Activated CD8-positive, alpha-beta T cell treated with anti-CD3 and anti-CD28 coated beads for 36 hours (primary cell): ENCODE data around the gene FANK1. TPM values are rescaled to one million over a fixed set of nuclear protein-coding genes. Genes with fewer than 3 reads are reported as not detected.

Source experiments
- ATAC-seq: fragments of 200-7000 bp; cut with Tn5 transposase; one replicate; pipeline ENCODE4 v1.10.0; 2021; ENCODE audit warnings: mild to moderate bottlenecking, moderate library complexity
- CTCF ChIA-PET: fragments of 350-600 bp; sonication (Branson Sonifier 250); formaldehyde crosslinking; loops from one replicate; lab custom pipeline; 2021; ENCODE audit warnings: antibody characterized with exemption; lab: Charles Lee
- POLR2A ChIA-PET: fragments of 350-600 bp; sonication (Branson Sonifier 250); formaldehyde crosslinking; loops from one replicate; lab custom pipeline; 2021; ENCODE audit warnings: antibody characterized with exemption; lab: Charles Lee
- DNase-seq: peaks from one replicate; pipeline ENCODE4 v3.0.0-alpha.2; 2020
- H3K27ac Mint-ChIP-seq: one replicate; pipeline ENCODE4 v1.8.0; 2021; ENCODE audit warnings: mild to moderate bottlenecking, mixed read lengths
- H3K27me3 Mint-ChIP-seq: one replicate; pipeline ENCODE4 v1.8.0; 2021; ENCODE audit warnings: mixed read lengths
- H3K36me3 Mint-ChIP-seq: one replicate; pipeline ENCODE4 v1.8.0; 2021; ENCODE audit warnings: low read depth, mixed read lengths
- H3K4me1 Mint-ChIP-seq: one replicate; pipeline ENCODE4 v1.8.0; 2021; ENCODE audit warnings: low read depth, mixed read lengths
- H3K4me3 Mint-ChIP-seq: one replicate; pipeline ENCODE4 v1.8.0; 2021; ENCODE audit warnings: mild to moderate bottlenecking, moderate library complexity, mixed read lengths
- H3K9me3 Mint-ChIP-seq: one replicate; pipeline ENCODE4 v1.8.0; 2021; ENCODE audit warnings: mixed read lengths
- intact Hi-C: fragments of 100-400 bp; cut with micrococcal nuclease; formaldehyde crosslinking; loops from one replicate; pipeline ENCODE4 v1.10.0; 2022
- total RNA-seq, 2 experiments: library from RNA; stranded (reverse); gene quantifications; one replicate each; pipeline ENCODE4 v1.2.3, GENCODE V29; 2021
- TF ChIP-seq, protein P1 (sequence below): fragments of 200-600 bp; IDR thresholded peaks from one replicate; pipeline ENCODE4 v1.8.0; 2022; ENCODE audit warnings: antibody characterized with exemption, mild to moderate bottlenecking

FANK1 gene
- total RNA-seq, 2 experiments from 2014 or later, result 0.45 to 0.58 TPM

DNA sequence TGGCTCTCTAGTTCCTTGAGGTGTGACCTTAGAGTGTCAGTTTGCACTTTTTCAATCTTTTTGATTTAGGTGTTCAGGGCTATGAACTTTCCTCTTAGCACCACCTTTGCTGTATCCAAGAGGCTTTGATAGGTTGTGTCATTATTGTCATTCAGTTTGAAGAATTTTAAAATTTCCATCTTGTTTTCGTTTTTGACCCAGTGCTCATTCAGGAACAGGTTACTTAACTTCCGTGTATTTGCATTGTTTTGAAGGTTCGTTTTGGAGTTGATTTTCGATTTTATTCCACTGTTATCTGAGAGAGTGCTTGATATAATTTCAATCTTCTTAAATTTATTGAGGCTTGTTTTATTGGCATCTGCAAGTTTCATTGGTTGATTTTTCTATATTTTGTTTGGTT is 37.3 kb downstream of the FANK1 start:
- DNase-seq (no peak), ATAC-seq (no peak)
- ChIA-PET POLR2A (no interaction called here), CTCF (interaction anchor here (0.8 to 1.0 kb wide), 2 partner anchors 9 to 591 kb away, joined by 3 read pairs; no protein-coding TSS in a partner anchor)
- Mint-ChIP-seq H3K4me1 (no peaks in the 10 kb centered on the region), H3K36me3 (no peaks in the 10 kb centered on the region), H3K27ac (no peak overlapping the region), H3K9me3 (no peaks in the 10 kb centered on the region), H3K27me3 (peaks cover 24% of the 10 kb centered on the region), H3K4me3 (no peak overlapping the region)
- intact Hi-C loops, result no loop called here
- TF ChIP-seq, protein P1, sequence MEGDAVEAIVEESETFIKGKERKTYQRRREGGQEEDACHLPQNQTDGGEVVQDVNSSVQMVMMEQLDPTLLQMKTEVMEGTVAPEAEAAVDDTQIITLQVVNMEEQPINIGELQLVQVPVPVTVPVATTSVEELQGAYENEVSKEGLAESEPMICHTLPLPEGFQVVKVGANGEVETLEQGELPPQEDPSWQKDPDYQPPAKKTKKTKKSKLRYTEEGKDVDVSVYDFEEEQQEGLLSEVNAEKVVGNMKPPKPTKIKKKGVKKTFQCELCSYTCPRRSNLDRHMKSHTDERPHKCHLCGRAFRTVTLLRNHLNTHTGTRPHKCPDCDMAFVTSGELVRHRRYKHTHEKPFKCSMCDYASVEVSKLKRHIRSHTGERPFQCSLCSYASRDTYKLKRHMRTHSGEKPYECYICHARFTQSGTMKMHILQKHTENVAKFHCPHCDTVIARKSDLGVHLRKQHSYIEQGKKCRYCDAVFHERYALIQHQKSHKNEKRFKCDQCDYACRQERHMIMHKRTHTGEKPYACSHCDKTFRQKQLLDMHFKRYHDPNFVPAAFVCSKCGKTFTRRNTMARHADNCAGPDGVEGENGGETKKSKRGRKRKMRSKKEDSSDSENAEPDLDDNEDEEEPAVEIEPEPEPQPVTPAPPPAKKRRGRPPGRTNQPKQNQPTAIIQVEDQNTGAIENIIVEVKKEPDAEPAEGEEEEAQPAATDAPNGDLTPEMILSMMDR, result no peak

DNA sequence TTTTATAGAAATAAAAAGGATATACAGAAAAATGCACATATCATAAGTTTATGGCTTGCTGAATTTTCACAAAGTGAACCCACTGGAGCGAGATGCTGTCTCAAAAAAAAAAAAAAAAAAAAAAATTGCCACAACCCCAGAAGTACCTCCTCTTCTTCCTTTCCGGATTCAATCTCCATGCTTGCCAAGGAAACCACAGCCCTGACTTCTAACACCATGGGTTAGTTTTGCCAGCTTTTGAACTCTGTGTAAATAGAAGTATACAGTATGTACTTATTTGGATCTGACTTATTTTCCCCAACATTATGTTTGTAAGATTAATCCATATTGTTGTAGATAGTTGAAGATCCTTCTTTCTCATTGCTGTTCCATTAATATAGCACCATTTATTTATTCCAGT is 40.0 kb downstream of the FANK1 start:
- H3K4me3 Mint-ChIP-seq, result no peak overlapping the region
- intact Hi-C loops, result no loop called here
- H3K9me3 Mint-ChIP-seq, result no peaks in the 10 kb centered on the region
- TF ChIP-seq, protein P1, result no peak
- ATAC-seq, result no peak
- no peaks in the 10 kb centered on the region for H3K4me1 Mint-ChIP-seq
- no peaks in the 10 kb centered on the region for H3K36me3 Mint-ChIP-seq
- no peak for DNase-seq
- ChIA-PET CTCF (no interaction called here), POLR2A (no interaction called here)
- peaks cover 25% of the 10 kb centered on the region for H3K27me3 Mint-ChIP-seq
- no peak overlapping the region for H3K27ac Mint-ChIP-seq

DNA sequence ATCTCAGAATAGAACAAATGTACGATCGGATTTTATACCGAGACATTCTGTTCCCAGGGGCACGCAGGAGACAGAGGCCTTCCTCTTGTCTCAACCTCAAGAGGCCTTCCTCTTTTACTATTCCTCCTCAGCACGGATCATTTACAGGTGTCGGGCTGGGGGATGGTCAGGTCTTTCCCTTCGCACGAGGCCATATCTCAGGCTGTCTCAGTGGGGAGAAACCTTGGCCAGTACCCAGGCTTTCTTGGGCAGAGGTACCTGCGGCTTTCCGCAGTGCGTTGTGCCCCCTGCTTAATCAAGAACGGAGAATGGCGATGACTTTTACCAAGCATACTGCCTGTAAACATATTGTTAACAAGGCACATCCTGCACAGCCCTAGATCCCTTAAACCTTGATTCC is 44.2 kb downstream of the FANK1 start:
- H3K4me3 Mint-ChIP-seq, result no peak overlapping the region
- H3K27me3 Mint-ChIP-seq, result peaks cover 10% of the 10 kb centered on the region
- intact Hi-C loops, result no loop called here
- no peak for ATAC-seq
- no peak overlapping the region for H3K27ac Mint-ChIP-seq
- ChIA-PET POLR2A (no interaction called here), CTCF (no interaction called here)
- no peaks in the 10 kb centered on the region for H3K4me1 Mint-ChIP-seq
- H3K36me3 Mint-ChIP-seq, result no peaks in the 10 kb centered on the region
- peaks cover 1% of the 10 kb centered on the region for H3K9me3 Mint-ChIP-seq
- no peak for DNase-seq
- TF ChIP-seq, protein P1, result no peak

DNA sequence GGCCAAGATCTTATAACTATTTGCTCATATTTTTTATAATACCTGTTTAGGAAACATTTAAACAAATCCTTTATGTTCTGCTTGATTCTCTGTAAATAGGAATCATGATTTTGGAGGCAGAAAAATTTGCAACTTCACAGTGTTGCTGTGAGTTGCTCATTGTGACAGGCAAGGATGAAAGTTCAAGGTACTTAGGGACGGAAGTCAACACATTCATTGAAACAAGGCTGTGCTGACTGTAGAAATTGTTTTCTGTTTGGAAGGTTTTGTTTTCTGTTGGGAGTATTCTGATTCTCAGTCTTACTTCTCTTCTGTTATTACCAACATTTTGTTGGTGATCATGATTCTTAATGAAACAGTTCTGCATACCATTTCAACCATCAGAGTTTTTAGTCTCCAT is 54.9 kb downstream of the FANK1 start:
- ChIA-PET CTCF (no interaction called here), POLR2A (no interaction called here)

DNA sequence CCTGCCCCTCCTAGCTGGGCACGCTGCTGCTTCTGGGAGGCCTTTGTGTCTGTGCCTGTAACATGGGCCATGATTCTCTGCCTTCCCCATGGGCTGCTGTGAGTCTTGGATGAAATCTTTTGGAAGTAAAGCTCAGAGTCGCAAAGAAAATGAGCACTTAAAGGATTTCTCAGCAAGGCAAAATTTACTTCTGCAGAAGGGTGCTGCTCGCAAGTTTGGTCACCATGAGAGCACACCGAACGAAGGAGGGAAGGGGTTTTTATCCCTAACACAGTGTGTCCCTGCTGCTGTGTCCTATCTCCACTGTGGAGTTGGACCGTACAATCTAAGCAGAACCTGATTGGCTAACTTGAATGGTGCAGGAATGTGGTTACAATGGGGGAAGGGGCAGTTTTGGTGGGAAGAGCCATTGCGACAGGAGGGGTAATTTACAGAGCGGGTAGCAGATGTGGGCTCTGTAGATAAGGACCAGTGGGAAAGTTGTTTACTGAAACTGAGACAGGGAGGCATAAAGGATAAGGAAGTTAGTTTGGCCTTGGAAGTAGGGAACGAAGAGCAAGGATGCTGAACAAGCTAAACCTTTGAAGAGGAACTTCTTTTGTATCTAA is 57.5 kb downstream of the FANK1 start:
- ATAC-seq, result no peak
- intact Hi-C loops, result no loop called here
- peaks cover 21% of the 10 kb centered on the region for H3K9me3 Mint-ChIP-seq
- H3K4me3 Mint-ChIP-seq, result no peak overlapping the region
- no peaks in the 10 kb centered on the region for H3K4me1 Mint-ChIP-seq
- H3K27ac Mint-ChIP-seq, result no peak overlapping the region
- no peak for DNase-seq
- ChIA-PET CTCF (no interaction called here), POLR2A (no interaction called here)
- TF ChIP-seq, protein P1, result no peak
- no peaks in the 10 kb centered on the region for H3K27me3 Mint-ChIP-seq
- no peaks in the 10 kb centered on the region for H3K36me3 Mint-ChIP-seq

More for the DNA sequence above, 54.9 kb downstream of the FANK1 start:
- no peaks in the 10 kb centered on the region for H3K4me1 Mint-ChIP-seq
- no peak overlapping the region for H3K27ac Mint-ChIP-seq
- H3K4me3 Mint-ChIP-seq, result no peak overlapping the region
- DNase-seq (no peak), ATAC-seq (no peak)
- no peaks in the 10 kb centered on the region for H3K27me3 Mint-ChIP-seq
- TF ChIP-seq, protein P1, result no peak
- intact Hi-C loops, result no loop called here
- H3K9me3 Mint-ChIP-seq, result peaks cover 21% of the 10 kb centered on the region
- H3K36me3 Mint-ChIP-seq, result no peaks in the 10 kb centered on the region
